Colonic mucosa (tissue), 4 donors: ENCODE results near the gene NDST1. TPM values are rescaled to one million over a fixed set of nuclear protein-coding genes. Genes with fewer than 3 reads are reported as not detected.

Source experiments
- DNase-seq: peaks from one replicate; pipeline ENCODE4 v3.0.0-alpha.2; 2020
- H3K27ac ChIP-seq: fragments of 200-600 bp; one replicate; pipeline ENCODE4 v1.8.0; 2021
- H3K27me3 ChIP-seq: fragments of 200-600 bp; one replicate; pipeline ENCODE4 v1.8.0; 2021
- H3K36me3 ChIP-seq: fragments of 200-600 bp; one replicate; pipeline ENCODE4 v1.8.0; 2021
- H3K4me1 ChIP-seq: fragments of 200-600 bp; one replicate; pipeline ENCODE4 v1.8.0; 2021; ENCODE audit warnings: mild to moderate bottlenecking
- H3K4me3 ChIP-seq: fragments of 200-600 bp; one replicate; pipeline ENCODE4 v1.8.0; 2021
- H3K9ac ChIP-seq, 2 donors: one replicate each; pipeline ENCODE4 v1.7.0; 2013; ENCODE audit warnings: control low read depth in 2 of 2, low read depth in 2 of 2, low read length in 2 of 2
- H3K9me3 ChIP-seq: fragments of 200-600 bp; one replicate; pipeline ENCODE4 v1.8.0; 2021
- intact Hi-C: fragments of 100-400 bp; cut with DNase I; formaldehyde crosslinking; loops from one replicate; pipeline ENCODE4 v1.14.1; 2022
- total RNA-seq, 2 donors: library from RNA; stranded (reverse); fragmentation: NEBNext Ultra II Directional in 1 of 2; extraction: Animal tissue kit (Norgen Biotek cat#: 25700) in 1 of 2; gene quantifications; one replicate each; pipeline ENCODE4 v1.2.1, GENCODE V29; 2021
- TF ChIP-seq, protein P1 (sequence below): fragments of 200-600 bp; IDR thresholded peaks from one replicate; pipeline ENCODE4 v1.8.0; 2022; ENCODE audit warnings: antibody characterized with exemption, mild to moderate bottlenecking
- donor health status: healthy.
- donor health status: DM: no; HTN: no; CAD: no.
- donor health status: DM: no; HTN: no; CAD: no.

Gene NDST1
- total RNA-seq, 2 donors from 2014 or later, result 37.4 to 51.3 TPM

DNA sequence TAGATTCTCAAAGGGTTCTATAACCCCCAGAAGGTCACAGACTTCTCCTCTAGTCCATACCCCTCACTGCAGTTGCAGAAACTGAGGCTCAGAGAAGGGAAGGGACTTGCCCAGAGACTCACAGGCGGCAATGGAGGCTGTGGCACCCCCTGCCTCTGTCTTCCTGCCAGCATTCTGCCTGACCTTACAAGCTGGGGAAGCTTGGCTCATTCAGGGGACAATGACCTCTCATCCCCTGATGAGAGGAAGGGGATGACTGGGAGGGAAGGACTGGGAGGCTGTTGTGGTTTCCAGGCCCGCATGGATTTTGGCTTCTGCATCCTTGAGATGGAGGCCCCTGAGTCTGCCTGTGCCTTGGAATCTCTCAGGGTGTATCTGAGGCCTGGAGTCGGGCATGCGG, 897 bp downstream of the NDST1 start:
- Histone ChIP-seq H3K9me3 (no peaks in the 10 kb centered on the region), H3K4me1 (peaks cover 46% of the 10 kb centered on the region), H3K4me3 (no peak overlapping the region), H3K36me3 (no peaks in the 10 kb centered on the region), H3K27me3 (no peaks in the 10 kb centered on the region), H3K9ac (peak overlapping the region in 1 of 2 donors; percentile 23), H3K27ac (no peak overlapping the region)
- TF ChIP-seq, protein P1, sequence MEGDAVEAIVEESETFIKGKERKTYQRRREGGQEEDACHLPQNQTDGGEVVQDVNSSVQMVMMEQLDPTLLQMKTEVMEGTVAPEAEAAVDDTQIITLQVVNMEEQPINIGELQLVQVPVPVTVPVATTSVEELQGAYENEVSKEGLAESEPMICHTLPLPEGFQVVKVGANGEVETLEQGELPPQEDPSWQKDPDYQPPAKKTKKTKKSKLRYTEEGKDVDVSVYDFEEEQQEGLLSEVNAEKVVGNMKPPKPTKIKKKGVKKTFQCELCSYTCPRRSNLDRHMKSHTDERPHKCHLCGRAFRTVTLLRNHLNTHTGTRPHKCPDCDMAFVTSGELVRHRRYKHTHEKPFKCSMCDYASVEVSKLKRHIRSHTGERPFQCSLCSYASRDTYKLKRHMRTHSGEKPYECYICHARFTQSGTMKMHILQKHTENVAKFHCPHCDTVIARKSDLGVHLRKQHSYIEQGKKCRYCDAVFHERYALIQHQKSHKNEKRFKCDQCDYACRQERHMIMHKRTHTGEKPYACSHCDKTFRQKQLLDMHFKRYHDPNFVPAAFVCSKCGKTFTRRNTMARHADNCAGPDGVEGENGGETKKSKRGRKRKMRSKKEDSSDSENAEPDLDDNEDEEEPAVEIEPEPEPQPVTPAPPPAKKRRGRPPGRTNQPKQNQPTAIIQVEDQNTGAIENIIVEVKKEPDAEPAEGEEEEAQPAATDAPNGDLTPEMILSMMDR, result no peak
- no peak for DNase-seq
- intact Hi-C loops, result no loop called here

DNA sequence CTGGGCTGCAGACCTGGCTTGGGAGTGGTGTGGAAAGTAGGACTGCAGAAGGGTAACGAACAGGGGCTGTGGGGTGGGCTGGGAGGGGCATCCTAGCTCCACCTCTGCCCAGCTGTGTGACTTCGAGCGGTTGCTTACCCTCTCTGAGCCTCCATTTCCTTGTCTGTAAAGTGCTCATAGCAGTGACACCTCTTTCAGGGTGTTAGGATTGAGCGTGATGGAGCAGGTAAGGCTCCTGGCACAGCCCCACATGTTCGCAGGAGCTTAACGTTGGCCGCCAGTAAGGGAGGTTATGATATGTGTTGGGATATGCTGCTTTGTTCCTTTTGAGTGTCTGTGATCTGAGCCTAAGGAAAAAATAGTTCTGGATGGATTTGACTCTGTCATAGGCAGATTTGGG, 2.1 kb downstream of the NDST1 start:
- DNase-seq, result no peak
- no peaks in the 10 kb centered on the region for H3K9me3 ChIP-seq
- peak overlapping the region in 1 of 2 donors; percentile 90 for H3K9ac ChIP-seq
- H3K27me3 ChIP-seq, result no peaks in the 10 kb centered on the region
- peaks cover 47% of the 10 kb centered on the region for H3K4me1 ChIP-seq
- intact Hi-C loops, result no loop called here
- peak overlapping the region; percentile 84 for H3K27ac ChIP-seq
- TF ChIP-seq, protein P1, result no peak
- H3K4me3 ChIP-seq, result no peak overlapping the region
- no peaks in the 10 kb centered on the region for H3K36me3 ChIP-seq

DNA sequence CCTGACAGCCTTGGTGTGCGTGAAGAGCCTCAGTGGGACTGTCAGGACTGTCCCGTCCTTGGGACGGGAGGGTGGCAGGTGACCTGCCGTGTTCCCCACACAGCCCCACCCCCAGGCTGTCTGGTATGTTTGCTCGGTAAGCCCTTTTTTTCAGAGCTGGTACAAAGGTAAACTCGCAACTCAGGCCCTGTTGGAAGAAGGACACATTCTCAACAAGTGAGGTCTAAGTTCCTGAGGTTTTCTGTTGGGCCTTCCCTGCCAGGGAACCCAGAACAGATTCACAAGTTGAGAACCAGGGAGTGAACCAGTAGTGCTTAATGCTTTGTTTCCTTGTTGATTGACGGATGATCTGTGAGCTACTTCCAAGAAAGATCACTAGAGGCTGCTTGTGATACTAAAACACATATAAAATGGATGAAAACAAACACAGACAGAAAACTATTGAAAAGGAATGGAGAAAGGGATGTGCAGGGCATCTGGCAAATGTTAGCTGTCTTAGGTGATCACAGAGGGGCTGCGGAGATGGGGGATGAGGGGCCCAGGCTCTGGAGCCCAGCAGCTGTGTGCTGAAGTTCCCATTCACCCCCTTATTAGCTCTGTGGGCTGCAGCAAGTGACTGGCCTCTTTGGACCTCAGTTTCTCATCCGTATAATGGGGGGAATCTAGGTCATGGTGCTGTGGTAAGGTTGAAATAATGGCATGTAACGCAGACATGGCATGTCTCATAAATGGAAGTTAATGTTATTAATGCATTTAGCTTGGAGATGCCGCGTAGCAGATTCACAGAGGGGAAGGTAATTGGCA, 2.7 kb downstream of the NDST1 start:
- peaks cover 54% of the 10 kb centered on the region for H3K4me1 ChIP-seq
- peak overlapping the region; percentile 84 for H3K27ac ChIP-seq
- no peaks in the 10 kb centered on the region for H3K36me3 ChIP-seq
- no peak overlapping the region for H3K4me3 ChIP-seq
- H3K9ac ChIP-seq, result peak overlapping the region; percentile 71 to 90
- no peaks in the 10 kb centered on the region for H3K9me3 ChIP-seq
- intact Hi-C loops, result no loop called here
- no peaks in the 10 kb centered on the region for H3K27me3 ChIP-seq
- TF ChIP-seq, protein P1, result no peak
- DNase-seq, result peak; percentile 79

DNA sequence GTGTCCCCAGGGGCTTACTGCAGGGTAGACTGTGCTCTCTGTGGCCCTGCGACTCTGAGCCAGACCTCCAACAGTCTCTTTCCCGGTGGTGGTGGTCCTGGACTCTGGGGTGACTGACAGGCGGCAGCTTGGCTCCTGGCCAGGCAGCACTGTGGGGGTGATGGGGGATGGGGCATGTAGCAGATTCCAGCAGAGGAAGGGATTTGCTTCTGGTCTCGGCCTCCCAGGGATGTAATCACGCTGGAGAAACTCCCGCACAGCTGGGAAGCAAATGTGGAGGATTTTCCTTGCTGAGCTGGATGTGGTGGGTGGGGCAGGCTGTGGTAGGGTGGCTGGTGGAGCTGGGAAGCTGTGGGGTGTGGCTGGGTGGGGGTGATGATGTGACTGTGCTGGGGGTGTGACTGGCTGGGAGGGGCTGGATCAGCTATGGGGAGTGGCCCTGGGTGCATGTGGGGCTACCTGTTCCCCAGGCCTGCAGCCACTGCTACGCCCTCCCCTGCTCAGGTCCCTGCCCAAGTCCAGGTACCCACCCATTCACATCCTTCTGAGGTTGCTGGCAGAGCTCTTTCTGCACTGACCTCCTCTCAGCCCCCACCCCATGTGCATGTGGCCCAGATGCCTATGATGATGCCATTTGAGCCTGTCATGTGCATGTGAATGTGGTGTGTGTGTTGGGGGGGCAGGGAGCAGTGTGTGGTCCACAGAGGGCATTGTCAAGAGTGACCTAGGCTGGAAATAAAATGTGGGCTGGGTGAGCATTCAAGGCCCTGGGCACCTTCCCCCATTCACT, 3.8 kb downstream of the NDST1 start:
- TF ChIP-seq, protein P1, result no peak
- no peaks in the 10 kb centered on the region for H3K36me3 ChIP-seq
- intact Hi-C loops, result no loop called here
- DNase-seq, result peak; percentile 95
- no peak overlapping the region for H3K4me3 ChIP-seq
- H3K4me1 ChIP-seq, result peaks cover 54% of the 10 kb centered on the region
- peak overlapping the region; percentile 71 to 90 for H3K9ac ChIP-seq
- no peaks in the 10 kb centered on the region for H3K27me3 ChIP-seq
- peak overlapping the region; percentile 84 for H3K27ac ChIP-seq
- H3K9me3 ChIP-seq, result no peaks in the 10 kb centered on the region

DNA sequence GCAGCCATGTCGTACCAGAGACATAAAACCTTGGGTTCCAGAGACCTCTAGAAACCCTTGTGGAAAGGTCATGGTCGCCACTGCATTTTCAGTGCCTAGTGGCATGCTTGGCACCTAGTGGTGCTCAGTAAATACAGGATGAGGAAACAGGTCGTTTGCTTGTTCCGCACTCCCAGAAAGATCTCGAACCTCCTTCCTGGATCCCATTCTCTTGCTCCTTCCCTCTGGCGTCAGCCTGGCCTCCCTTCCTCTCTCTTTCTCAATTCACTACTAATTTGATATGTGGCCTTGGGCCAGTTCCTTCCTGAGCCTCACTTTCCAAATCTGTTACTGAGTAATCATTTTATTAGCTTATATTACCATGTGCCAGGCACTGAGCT, 4.4 kb downstream of the NDST1 start:
- Histone ChIP-seq H3K36me3 (no peaks in the 10 kb centered on the region), H3K9ac (peak overlapping the region; percentile 31 to 90), H3K4me1 (peaks cover 49% of the 10 kb centered on the region), H3K27ac (peak overlapping the region; percentile 84), H3K4me3 (no peak overlapping the region), H3K27me3 (no peaks in the 10 kb centered on the region), H3K9me3 (no peaks in the 10 kb centered on the region)
- intact Hi-C loops, result no loop called here
- peak; percentile 79 for DNase-seq
- TF ChIP-seq, protein P1, result no peak
